H9 (cell line): ENCODE measurements around the gene RABGAP1. TPM values are rescaled to one million over a fixed set of nuclear protein-coding genes. Genes with fewer than 3 reads are reported as not detected.

Experiments
- DNase-seq: peaks from one replicate; pipeline ENCODE4 v3.0.0-alpha.2; 2017
- H2AFZ ChIP-seq: one replicate; pipeline ENCODE4 v1.6.1; 2013; ENCODE audit warnings: mild to moderate bottlenecking, low read length, control low read depth, moderate library complexity
- H2AK5ac ChIP-seq: 2 replicates; pipeline ENCODE4 v1.6.1; 2013; ENCODE audit warnings: low read length, control low read depth, mixed read lengths; ENCODE audit not compliant: insufficient read length
- H2BK120ac ChIP-seq: one replicate; pipeline ENCODE4 v1.6.1; 2013; ENCODE audit warnings: low read depth, mild to moderate bottlenecking, low read length, control low read depth, inconsistent platforms; ENCODE audit not compliant: poor library complexity, severe bottlenecking
- H2BK12ac ChIP-seq: 2 replicates; pipeline ENCODE4 v1.6.1; 2013; ENCODE audit warnings: low read length, control low read depth, mixed read lengths, low read depth; ENCODE audit not compliant: insufficient read length
- H2BK15ac ChIP-seq: 2 replicates; pipeline ENCODE4 v1.6.1; 2013; ENCODE audit warnings: low read depth, low read length, control low read depth
- H2BK20ac ChIP-seq: one replicate; pipeline ENCODE4 v1.6.1; 2013; ENCODE audit warnings: low read depth, mild to moderate bottlenecking, low read length, control low read depth, inconsistent platforms; ENCODE audit not compliant: poor library complexity, severe bottlenecking
- H2BK5ac ChIP-seq: 2 replicates; pipeline ENCODE4 v1.6.1; 2013; ENCODE audit warnings: low read length, control low read depth, mixed read lengths; ENCODE audit not compliant: insufficient read length
- H3K14ac ChIP-seq: 2 replicates; pipeline ENCODE4 v1.6.1; 2013; ENCODE audit warnings: low read length, control low read depth; ENCODE audit not compliant: insufficient read depth
- H3K18ac ChIP-seq: 2 replicates; pipeline ENCODE4 v1.6.1; 2013; ENCODE audit warnings: low read depth, mild to moderate bottlenecking, mixed read lengths, low read length, control low read depth; ENCODE audit not compliant: insufficient read length
- H3K23ac ChIP-seq: 2 replicates; pipeline ENCODE4 v1.6.1; 2013; ENCODE audit warnings: low read length, control low read depth, mixed read lengths, low read depth; ENCODE audit not compliant: insufficient read length
- H3K23me2 ChIP-seq: 2 replicates; pipeline ENCODE4 v1.6.1; 2013; ENCODE audit warnings: low read depth, mild to moderate bottlenecking, mixed read lengths, low read length, control low read depth; ENCODE audit not compliant: insufficient read length, poor library complexity, severe bottlenecking
- H3K27ac ChIP-seq: 2 replicates; pipeline ENCODE4 v1.5.1; 2013; ENCODE audit warnings: low read length, control low read depth, mixed read lengths, low read depth; ENCODE audit not compliant: insufficient read length
- H3K27me3 ChIP-seq: 2 replicates; pipeline ENCODE4 v1.6.1; 2013; ENCODE audit warnings: low read length, control low read depth, inconsistent platforms; ENCODE audit not compliant: insufficient read depth
- H3K4ac ChIP-seq: 2 replicates; pipeline ENCODE4 v1.6.1; 2013; ENCODE audit warnings: low read depth, mild to moderate bottlenecking, control low read depth, inconsistent platforms, low read length, moderate library complexity
- H3K4me1 ChIP-seq: 2 replicates; pipeline ENCODE4 v1.6.1; 2013; ENCODE audit warnings: low read length, control low read depth, inconsistent platforms; ENCODE audit not compliant: insufficient read depth
- H3K4me2 ChIP-seq: 2 replicates; pipeline ENCODE4 v1.6.1; 2013; ENCODE audit warnings: low read length, control low read depth, mixed read lengths; ENCODE audit not compliant: insufficient read length, insufficient read depth
- H3K56ac ChIP-seq: 2 replicates; pipeline ENCODE4 v1.6.1; 2013; ENCODE audit warnings: low read depth, mild to moderate bottlenecking, mixed read lengths, low read length, control low read depth; ENCODE audit not compliant: insufficient read length
- H3K79me1 ChIP-seq: 2 replicates; pipeline ENCODE4 v1.6.1; 2013; ENCODE audit warnings: low read depth, mild to moderate bottlenecking, moderate library complexity, low read length, control low read depth, inconsistent platforms; ENCODE audit not compliant: insufficient read depth, poor library complexity, severe bottlenecking
- H3K79me2 ChIP-seq: 2 replicates; pipeline ENCODE4 v1.6.1; 2013; ENCODE audit warnings: low read length, control low read depth, inconsistent platforms; ENCODE audit not compliant: insufficient read depth
- H3K9ac ChIP-seq: 2 replicates; pipeline ENCODE4 v1.6.1; 2013; ENCODE audit warnings: low read length, control low read depth, mixed read lengths; ENCODE audit not compliant: insufficient read length; ENCODE audit errors: extremely low read depth
- H3K9me3 ChIP-seq: one replicate; pipeline ENCODE4 v1.6.1; 2013; ENCODE audit warnings: low read depth, low read length, inconsistent platforms; ENCODE audit not compliant: control insufficient read depth
- H3T11ph ChIP-seq: one replicate; pipeline ENCODE4 v1.6.1; 2013; ENCODE audit warnings: mild to moderate bottlenecking, low read length, control low read depth, inconsistent platforms
- H4K20me1 ChIP-seq: one replicate; pipeline ENCODE4 v1.6.1; 2013; ENCODE audit not compliant: control insufficient read depth, insufficient read length, insufficient read depth
- H4K5ac ChIP-seq: 2 replicates; pipeline ENCODE4 v1.6.1; 2013; ENCODE audit warnings: low read depth, mild to moderate bottlenecking, mixed read lengths, low read length, control low read depth; ENCODE audit not compliant: insufficient read length
- H4K8ac ChIP-seq: replicated peaks from 2 replicates; pipeline ENCODE4 v1.6.1; 2013; ENCODE audit warnings: low read length, control low read depth, mixed read lengths, low read depth; ENCODE audit not compliant: insufficient read length
- H4K91ac ChIP-seq: 2 replicates; pipeline ENCODE4 v1.6.1; 2013; ENCODE audit warnings: low read depth, mild to moderate bottlenecking, moderate library complexity, mixed read lengths, low read length, control low read depth; ENCODE audit not compliant: insufficient read length
- H3K27ac Mint-ChIP-seq, 3 experiments: 2 replicates in 2 of 3; 3 replicates in 1 of 3; pipeline ENCODE4 v1.8.0; 2020 to 2021; ENCODE audit warnings: mixed read lengths in 3 of 3, mild to moderate bottlenecking in 1 of 3, moderate library complexity in 1 of 3
- H3K27me3 Mint-ChIP-seq: 2 replicates; pipeline ENCODE4 v1.8.0; 2021; ENCODE audit warnings: low read depth, mild to moderate bottlenecking, moderate library complexity, mixed read lengths
- H3K36me3 Mint-ChIP-seq, 3 experiments: 2 replicates in 2 of 3; 3 replicates in 1 of 3; pipeline ENCODE4 v1.8.0; 2020 to 2021; ENCODE audit warnings: low read depth in 3 of 3, mixed read lengths in 3 of 3; ENCODE audit not compliant: insufficient read depth in 1 of 3
- H3K4me1 Mint-ChIP-seq, 2 experiments: 2 replicates each; pipeline ENCODE4 v1.8.0; 2020; ENCODE audit warnings: mixed read lengths in 2 of 2
- H3K4me3 Mint-ChIP-seq, 2 experiments: 2 replicates in 1 of 2; 3 replicates in 1 of 2; pipeline ENCODE4 v1.8.0; 2020 to 2021; ENCODE audit warnings: mild to moderate bottlenecking in 2 of 2, mixed read lengths in 2 of 2, moderate library complexity in 1 of 2
- H3K9me3 Mint-ChIP-seq, 2 experiments: 2 replicates in 1 of 2; 3 replicates in 1 of 2; pipeline ENCODE4 v1.8.0; 2020; ENCODE audit warnings: mild to moderate bottlenecking in 2 of 2, mixed read lengths in 2 of 2, moderate library complexity in 1 of 2
- WGBS: extraction: QIAGEN DNeasy Blood & Tissue Kit; methylation state at CpG from one replicate; pipeline ENCODE4 v1.1.7; 2013; ENCODE audit warnings: missing lambda C conversion rate, low lambda C conversion rate, mixed read lengths; ENCODE audit not compliant: insufficient read length; ENCODE audit errors: extremely low coverage; 5-methylcytosine and 5-hydroxymethylcytosine counted together
- total RNA-seq: library from RNA; stranded (reverse); gene quantifications from 2 replicates; pipeline ENCODE4 v1.2.1, GENCODE V29; 2021
- TF ChIP-seq, protein P1 (sequence below): fragments of 200-600 bp; sonication (generic); conservative IDR thresholded peaks from 3 replicates; pipeline ENCODE4 v1.8.0; 2021; ENCODE audit warnings: antibody characterized with exemption, mild to moderate bottlenecking

The RABGAP1 gene
- total RNA-seq, 1 experiment from 2014 or later, result 31.6 TPM

DNA sequence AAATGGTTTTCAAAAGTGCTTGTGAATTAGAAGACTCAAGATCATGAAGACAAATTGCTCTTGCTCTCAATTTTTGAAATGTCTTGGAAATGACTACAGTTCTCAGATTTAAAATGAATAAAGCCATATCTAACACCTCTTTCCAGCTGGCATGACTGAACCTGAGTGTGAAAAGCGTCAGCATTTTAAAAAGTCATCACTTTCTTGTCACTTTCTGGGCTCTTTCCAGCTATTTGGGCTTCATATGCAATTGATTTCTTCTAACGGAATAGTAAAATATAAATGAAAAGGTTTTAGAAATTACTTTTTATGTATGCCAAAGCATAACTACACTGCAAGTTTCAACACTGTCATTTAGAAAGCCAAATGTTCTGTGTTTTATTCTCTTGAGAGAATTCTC is 95.0 kb downstream of the RABGAP1 start:
- Histone ChIP-seq H3K18ac (no peak overlapping the region), H2BK5ac (no peak overlapping the region), H3T11ph (no peak overlapping the region), H2BK15ac (no peak overlapping the region), H3K4me1 (no peaks in the 10 kb centered on the region), H3K9me3 (no peaks in the 10 kb centered on the region), H3K23me2 (no peaks in the 10 kb centered on the region), H3K9ac (no peak overlapping the region), H3K14ac (no peak overlapping the region), H4K8ac (no peak overlapping the region), H3K4ac (no peak overlapping the region), H4K5ac (no peak overlapping the region), H3K79me1 (no peaks in the 10 kb centered on the region), H2AK5ac (no peak overlapping the region), H4K20me1 (no peaks in the 10 kb centered on the region), H3K23ac (no peak overlapping the region), H3K4me2 (no peak overlapping the region), H2BK20ac (no peak overlapping the region), H2BK120ac (no peak overlapping the region), H4K91ac (no peak overlapping the region), H3K79me2 (no peaks in the 10 kb centered on the region), H3K27me3 (no peaks in the 10 kb centered on the region), H3K56ac (no peak overlapping the region), H2BK12ac (no peak overlapping the region), H2AFZ (no peak overlapping the region), H3K27ac (no peak overlapping the region)
- H3K4me3 Mint-ChIP-seq, result no peak overlapping the region
- no CpG with 5 or more reads among the region's 2 CpGs for WGBS
- no peak overlapping the region for H3K27ac Mint-ChIP-seq
- DNase-seq, result no peak
- no peaks in the 10 kb centered on the region for H3K9me3 Mint-ChIP-seq
- H3K27me3 Mint-ChIP-seq, result no peaks in the 10 kb centered on the region
- peaks cover 0 to 13% (median 4%) of the 10 kb centered on the region in 3 experiments; a peak in 4 of 7 replicates for H3K36me3 Mint-ChIP-seq
- peaks cover 0 to 11% of the 10 kb centered on the region in 2 experiments; a peak in 2 of 4 replicates for H3K4me1 Mint-ChIP-seq
- TF ChIP-seq, protein P1, sequence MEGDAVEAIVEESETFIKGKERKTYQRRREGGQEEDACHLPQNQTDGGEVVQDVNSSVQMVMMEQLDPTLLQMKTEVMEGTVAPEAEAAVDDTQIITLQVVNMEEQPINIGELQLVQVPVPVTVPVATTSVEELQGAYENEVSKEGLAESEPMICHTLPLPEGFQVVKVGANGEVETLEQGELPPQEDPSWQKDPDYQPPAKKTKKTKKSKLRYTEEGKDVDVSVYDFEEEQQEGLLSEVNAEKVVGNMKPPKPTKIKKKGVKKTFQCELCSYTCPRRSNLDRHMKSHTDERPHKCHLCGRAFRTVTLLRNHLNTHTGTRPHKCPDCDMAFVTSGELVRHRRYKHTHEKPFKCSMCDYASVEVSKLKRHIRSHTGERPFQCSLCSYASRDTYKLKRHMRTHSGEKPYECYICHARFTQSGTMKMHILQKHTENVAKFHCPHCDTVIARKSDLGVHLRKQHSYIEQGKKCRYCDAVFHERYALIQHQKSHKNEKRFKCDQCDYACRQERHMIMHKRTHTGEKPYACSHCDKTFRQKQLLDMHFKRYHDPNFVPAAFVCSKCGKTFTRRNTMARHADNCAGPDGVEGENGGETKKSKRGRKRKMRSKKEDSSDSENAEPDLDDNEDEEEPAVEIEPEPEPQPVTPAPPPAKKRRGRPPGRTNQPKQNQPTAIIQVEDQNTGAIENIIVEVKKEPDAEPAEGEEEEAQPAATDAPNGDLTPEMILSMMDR, result no peak
